ENCODE data around the gene PTCH1.

The PTCH1 gene

GRCh38 chr9:95419444-95419843 is 97.3 kb downstream of the PTCH1 start:
- in situ Hi-C loops (cut with HindIII; ENCODE audit: low sequenced_read_pairs) = no loop called here
- no peak for DNase-seq (ENCODE audit: low read depth, low spot score)
- no peak for TF ChIP-seq CTCF (IDR thresholded peaks at IDR 0.05; ENCODE audit: low read depth, low read length)
- no peak overlapping the region for H3K4me3 ChIP-seq (ENCODE audit: low read depth, low read length)

GRCh38 chr9:95415158-95415557 is 101.6 kb downstream of the PTCH1 start:
- in situ Hi-C loops (cut with HindIII; ENCODE audit: low sequenced_read_pairs) = no loop called here
- TF ChIP-seq CTCF (IDR thresholded peaks at IDR 0.05; ENCODE audit: low read depth, low read length) = no peak
- H3K4me3 ChIP-seq (ENCODE audit: low read depth, low read length) = no peak overlapping the region
- DNase-seq (ENCODE audit: low read depth, low spot score) = no peak

- no peak for DNase-seq (ENCODE audit: low read depth, low spot score)
- in situ Hi-C loops (cut with HindIII; ENCODE audit: low sequenced_read_pairs) = no loop called here
- no peak overlapping the region for H3K4me3 ChIP-seq (ENCODE audit: low read depth, low read length)
- TF ChIP-seq CTCF (IDR thresholded peaks at IDR 0.05; ENCODE audit: low read depth, low read length) = no peak
These were observed 103.0 kb downstream of the PTCH1 start for GRCh38 chr9:95413793-95414192.

GRCh38 chr9:95411054-95411892 is 105.5 kb downstream of the PTCH1 start:
- TF ChIP-seq CTCF (IDR thresholded peaks at IDR 0.05; ENCODE audit: low read depth, low read length) = no peak
- no peak for DNase-seq (ENCODE audit: low read depth, low spot score)
- in situ Hi-C loops (cut with HindIII; ENCODE audit: low sequenced_read_pairs) = no loop called here
- H3K4me3 ChIP-seq (ENCODE audit: low read depth, low read length) = no peak overlapping the region

- DNase-seq (ENCODE audit: low read depth, low spot score) = peak; percentile 61
- TF ChIP-seq CTCF (IDR thresholded peaks at IDR 0.05; ENCODE audit: low read depth, low read length) = no peak
- H3K4me3 ChIP-seq (ENCODE audit: low read depth, low read length) = no peak overlapping the region
- in situ Hi-C loops (cut with HindIII; ENCODE audit: low sequenced_read_pairs) = no loop called here
These were observed 106.9 kb downstream of the PTCH1 start for GRCh38 chr9:95409650-95410426.

GRCh38 chr9:95407524-95407923 is 109.2 kb downstream of the PTCH1 start:
- no peak for DNase-seq (ENCODE audit: low read depth, low spot score)
- in situ Hi-C loops (cut with HindIII; ENCODE audit: low sequenced_read_pairs) = no loop called here
- TF ChIP-seq CTCF (IDR thresholded peaks at IDR 0.05; ENCODE audit: low read depth, low read length) = no peak
- no peak overlapping the region for H3K4me3 ChIP-seq (ENCODE audit: low read depth, low read length)
